Left kidney (tissue), 2 donors: ENCODE measurements around the gene RFX8. TPM values are rescaled to one million over a fixed set of nuclear protein-coding genes. Genes with fewer than 3 reads are reported as not detected.
"Not testable (repeated sequence)": the region's sequence is repeated elsewhere in the genome, so short reads cannot be mapped to it uniquely, and the experiment has no call there.

Source experiments
- DNase-seq: peaks from one replicate; pipeline ENCODE4 v3.0.0-alpha.2; 2013
- polyA plus RNA-seq: library from polyadenylated mRNA; unstranded; fragments of 120-200 nt; gene quantifications from one replicate; pipeline ENCODE4 v1.2.1, GENCODE V29; 2013; ENCODE audit not compliant: insufficient read length

RFX8 gene
- polyA plus RNA-seq, 1 donor, result 0.98 TPM

DNA sequence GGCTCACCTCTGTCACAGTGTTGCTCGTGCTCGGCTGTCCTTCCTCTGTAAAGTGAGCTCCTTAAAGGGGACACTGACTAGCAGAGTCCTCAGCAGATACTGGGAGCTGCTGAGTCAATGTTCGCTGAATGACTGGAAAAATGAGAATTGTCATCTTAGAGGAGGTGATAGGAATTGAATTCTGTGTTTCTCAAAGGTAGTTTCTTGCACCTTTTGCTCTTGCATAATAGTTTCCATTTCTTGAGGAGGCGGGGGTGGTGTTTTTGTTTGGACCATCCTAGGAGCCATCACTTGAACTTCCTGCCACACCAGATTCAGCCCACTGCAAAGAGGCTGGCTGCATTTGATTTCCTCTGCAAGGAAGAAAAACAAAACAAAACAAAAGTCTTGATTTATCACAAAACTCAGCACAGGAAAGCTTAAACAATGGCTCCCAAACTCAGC, 11.4 kb upstream of the RFX8 start:
- no peak for DNase-seq

DNA sequence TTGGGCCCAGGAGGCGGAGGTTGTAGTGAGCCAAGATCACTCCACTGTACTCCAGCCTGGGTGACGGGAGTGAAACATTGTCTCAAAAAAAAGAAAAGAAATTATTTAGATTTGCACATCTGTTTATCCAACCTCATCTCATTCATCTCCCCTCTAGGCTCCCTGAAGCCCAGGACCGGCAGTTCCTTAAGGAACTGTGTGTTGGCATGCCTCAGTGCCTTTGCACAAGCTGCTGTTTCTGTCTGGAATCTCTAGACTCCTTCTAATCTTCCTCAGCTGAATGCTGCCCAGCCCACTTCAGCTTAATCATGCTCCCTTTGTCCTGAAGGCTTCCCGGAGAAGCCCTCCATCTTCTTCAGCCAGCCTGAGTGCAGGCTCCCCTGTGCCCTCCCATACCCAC, 10.9 kb upstream of the RFX8 start:
- DNase-seq, result no peak

DNA sequence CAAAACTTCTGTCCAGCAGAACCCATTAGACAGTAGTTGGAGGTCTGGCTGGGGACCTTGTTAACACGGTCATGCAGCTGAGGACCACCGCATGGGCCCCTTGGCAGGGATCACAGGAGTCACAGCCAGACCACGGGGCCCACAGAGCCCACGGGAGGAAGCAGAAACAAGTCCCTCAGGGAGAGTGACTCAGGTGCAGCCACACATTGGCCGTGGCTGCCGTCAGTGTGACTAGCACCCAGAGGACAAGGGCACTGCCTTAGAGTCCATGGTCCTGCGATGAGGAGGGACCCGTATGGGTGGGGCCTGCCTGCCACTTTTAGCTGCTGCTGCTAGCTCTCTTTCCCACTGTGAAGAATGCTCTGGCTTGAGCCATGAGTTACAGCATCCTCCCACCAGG, 5.9 kb upstream of the RFX8 start:
- DNase-seq, result no peak

DNA sequence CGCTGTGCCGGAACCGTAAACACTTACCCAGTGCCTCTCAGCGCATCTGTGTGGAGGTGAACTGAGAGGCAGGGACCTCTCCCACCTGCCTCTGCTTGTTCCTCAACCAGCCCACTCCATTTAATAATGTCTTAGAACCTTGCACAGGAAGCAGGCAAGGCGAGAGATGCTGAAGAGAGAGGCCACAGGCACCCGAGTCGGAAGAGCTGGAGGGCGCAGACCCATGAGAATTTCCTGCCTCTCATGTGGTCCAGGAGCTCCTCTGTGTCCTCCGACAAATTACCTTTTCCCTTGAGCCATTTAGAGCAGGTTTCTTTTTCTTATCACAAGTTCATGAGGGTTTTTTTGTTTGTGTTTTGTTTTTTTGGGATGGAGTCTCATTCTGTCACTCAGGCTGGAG, 4.9 kb upstream of the RFX8 start:
- DNase-seq, result no peak

DNA sequence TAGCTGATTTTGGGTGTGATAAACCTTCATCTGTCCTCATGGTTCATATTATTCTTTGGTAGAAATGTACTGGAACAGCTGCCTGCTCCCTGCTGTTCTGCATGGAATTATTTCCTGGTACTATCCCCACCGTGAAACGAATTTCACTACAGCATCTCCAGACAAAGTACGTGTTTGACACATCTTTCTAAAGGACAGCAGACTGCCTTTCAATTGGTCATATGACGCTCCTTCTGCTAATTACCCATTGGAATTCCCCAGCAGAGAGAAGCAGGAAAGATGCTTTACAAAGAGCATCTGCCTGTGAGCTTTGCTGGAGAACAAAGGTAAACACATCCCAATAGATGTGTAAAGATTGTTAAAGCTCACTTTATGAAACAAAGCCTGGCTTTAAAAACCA, 4.4 kb upstream of the RFX8 start:
- no peak for DNase-seq

DNA sequence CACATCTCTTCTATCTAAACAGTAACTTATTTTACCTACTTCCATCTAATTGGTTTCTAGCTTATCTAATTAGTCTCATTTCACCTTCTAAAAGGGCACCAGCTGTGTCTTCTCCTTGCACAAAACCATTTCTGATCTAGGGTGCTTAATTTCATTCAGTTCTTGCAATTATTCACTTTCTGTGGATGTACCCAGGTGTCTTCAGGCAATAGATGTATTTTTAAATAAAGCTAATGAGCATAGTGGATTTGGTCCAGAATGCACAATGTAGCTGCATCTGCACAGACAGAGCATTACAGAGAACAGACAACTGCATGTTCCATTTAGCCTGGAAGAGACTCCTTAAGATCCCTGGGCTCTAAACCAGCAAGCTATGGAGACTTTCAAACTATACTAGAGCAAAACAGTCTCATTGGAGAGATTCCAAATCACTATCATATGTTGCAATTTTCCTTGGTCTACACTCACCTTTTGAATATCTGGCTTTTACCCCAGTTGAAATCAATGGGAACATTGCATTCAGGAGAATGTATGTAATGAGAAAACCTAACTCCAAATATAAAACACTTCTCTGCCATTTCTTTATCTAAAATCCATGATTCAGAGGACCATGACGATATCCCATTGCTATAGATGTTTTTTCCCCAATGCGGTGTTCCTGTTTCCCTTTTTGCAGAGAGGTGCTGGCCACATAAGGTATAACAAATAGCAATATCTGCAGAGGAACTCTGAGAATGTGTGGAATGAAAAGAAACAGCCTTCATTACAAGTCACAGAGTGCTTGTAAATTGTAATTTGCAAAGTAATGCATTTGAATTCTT, 3.5 kb upstream of the RFX8 start:
- DNase-seq, result no peak

DNA sequence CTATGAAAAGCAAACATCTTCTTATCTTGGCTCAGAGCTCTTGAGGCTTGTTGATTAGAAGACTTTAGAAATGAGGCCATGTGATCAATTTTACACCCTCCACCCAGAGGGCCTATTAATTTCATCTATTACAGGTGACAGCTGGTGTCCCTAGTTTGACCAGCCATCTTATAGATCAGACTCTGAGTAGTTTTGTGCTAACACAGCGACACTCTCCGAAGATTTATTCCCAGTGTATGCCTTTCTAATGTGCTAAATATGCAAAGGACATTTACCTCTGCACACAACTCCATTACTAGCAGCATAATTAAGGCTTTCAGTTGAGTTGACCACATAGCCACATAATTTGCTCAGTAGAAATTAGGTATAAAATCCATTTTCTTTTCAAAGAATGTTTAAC, 2.6 kb upstream of the RFX8 start:
- DNase-seq, result no peak

DNA sequence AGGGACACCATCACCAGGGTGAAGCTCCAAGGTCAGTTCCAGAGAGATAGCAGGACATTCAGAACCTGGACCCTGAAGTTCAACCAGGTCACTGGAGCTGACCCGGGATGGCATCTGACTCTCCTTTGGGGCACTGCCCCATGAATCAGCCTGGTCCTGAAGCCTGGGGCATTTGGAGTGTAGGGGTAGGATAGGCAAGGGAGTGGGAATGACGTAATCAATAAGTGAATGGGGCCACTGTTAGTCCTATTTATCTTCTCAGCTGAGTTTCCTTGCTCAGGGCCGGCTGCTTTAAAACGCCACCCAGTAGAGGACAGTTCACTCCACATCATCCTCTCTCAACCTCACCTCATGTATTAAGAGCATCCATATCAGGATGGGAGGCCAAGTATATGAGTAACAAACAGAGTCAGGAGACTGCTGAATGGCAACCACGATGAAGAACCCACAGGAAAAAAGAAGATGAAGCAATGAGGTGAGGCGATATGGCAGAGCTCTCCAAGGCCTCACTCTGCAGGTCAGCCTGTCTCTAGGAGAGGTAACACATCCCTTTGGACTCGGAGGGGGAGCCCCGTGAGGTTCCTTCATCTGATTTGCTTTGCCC, 1.8 kb upstream of the RFX8 start:
- DNase-seq, result no peak

DNA sequence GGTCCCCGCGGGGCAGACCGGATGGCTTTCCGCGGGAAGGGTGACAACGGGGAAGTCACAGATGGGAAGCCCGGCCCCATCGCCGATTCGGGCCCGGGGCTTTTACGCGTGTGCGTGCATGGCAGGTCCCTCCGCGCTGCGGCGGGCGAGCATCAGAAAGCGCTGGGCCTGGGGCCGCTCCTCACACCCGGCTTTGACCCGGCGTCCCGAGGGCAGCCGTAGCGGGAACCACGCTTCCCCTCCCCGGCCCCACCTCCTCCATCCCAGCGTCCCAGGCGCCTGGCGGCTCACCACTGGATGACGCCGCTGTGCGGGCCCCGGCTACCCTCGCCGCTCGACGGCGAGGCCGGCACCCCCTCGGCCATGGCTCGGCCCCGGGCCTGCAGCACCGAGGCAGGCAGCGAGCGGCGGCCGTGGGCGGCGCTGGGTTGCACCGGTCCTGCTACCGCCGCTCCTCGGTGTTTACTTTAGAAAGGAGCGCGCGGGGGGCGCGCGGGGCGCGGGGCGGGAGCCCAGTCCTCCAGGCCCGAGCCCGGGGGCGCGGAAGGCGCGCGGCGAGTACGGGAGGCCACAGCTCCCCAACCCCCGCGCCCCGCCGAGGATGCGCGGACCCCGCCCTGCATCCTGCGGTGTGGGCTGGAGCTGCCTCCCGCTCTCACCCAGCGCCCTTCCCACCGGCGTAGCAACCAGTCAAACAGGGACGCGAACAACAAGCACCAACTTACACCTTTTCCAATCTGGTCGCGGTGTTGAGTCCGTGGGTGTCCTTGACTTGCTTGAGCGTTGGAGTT, 806 bp downstream of the RFX8 start:
- no peak for DNase-seq

DNA sequence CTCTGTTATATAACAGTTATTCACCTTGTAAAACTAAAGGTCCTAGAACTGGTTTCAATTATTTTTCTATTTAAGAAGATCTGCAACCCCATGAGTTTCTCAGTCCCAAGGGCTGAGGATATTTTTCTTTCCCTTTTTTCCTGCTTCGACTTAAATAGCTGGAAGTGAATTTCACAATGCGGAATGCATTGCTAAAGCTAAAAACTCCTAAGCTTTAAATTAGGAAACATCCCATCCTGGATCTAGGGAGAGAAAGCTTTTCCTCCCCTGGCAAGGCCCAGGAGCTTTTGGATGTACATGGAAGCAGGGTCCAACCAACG, 1.4 kb downstream of the RFX8 start:
- no peak for DNase-seq

DNA sequence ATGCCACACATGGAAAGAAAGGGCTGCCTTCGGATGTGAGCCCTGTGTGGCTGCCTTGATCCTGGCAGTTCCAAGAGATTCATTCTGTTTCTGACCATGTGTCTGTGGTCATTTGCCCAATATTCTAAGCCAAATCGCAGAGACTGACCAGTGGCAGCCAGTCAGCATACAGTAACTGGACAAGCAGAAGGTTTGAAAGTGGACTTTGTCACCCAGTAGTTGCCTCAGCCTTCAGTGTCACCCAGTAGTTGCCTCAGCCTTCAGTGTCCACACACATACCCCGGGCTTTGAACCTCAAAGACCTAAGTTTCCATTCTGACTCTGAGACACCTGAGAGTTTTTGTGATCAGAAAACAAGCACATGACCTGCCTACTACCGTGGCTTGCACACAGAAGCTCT, 5.0 kb downstream of the RFX8 start:
- DNase-seq, result no peak

DNA sequence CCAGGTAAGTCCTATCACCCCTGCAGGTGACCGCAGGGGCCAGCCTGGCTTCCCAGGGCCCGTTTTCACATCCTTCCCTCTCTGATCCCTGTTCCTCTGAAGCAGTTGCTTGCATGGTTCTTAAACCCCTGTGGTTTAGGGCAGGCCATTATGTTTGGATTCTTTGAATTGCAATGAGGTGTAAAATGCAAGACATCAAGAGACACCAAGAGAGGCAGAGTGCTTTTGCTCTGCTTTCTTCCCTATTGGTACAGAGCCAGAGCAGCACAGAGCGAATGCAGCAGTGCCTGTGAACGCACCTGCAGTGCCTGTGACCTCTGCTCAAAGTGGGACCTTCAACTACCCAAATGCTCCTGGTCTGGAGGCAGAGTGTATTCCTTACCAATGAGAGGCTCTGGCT, 7.6 kb downstream of the RFX8 start:
- no peak for DNase-seq

DNA sequence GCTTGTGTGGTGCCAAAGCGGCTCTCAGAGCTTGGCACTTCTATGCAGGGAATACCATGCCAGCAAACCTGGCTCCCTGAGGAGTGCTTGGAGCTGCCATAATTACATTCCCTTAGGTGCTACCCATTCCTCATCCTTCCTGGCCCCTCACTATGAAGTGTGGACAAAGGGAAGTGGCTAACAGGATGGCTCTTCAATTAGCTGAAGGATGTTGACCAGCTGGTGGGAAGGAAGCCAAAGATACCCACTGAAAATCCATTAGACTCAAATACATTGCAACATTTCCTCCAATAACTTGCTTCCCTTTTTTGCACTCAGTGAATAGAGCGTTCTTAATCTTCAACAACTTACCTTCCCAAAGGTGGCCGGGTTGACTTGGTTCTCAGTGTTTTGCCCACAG, 8.5 kb downstream of the RFX8 start:
- DNase-seq, result no peak

DNA sequence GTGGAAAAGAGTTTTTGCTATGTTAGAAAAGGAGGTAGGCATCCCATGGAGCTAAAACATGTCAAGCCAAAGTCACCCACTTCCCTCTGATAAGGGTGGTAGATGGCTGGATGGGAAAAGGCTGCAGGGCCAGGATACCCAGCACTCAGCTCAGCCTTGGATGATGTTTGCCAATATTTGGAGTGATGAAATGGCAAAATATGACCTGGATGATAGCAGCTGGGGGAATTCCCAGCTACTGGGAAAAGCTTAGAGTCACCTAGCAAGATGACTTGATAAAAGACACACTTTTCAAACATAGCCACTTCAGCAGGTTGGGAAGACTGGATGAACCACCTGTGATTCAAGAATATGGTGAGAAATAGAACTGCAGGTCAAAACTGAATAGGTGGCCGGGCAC, 10.1 kb downstream of the RFX8 start:
- DNase-seq, result no peak

DNA sequence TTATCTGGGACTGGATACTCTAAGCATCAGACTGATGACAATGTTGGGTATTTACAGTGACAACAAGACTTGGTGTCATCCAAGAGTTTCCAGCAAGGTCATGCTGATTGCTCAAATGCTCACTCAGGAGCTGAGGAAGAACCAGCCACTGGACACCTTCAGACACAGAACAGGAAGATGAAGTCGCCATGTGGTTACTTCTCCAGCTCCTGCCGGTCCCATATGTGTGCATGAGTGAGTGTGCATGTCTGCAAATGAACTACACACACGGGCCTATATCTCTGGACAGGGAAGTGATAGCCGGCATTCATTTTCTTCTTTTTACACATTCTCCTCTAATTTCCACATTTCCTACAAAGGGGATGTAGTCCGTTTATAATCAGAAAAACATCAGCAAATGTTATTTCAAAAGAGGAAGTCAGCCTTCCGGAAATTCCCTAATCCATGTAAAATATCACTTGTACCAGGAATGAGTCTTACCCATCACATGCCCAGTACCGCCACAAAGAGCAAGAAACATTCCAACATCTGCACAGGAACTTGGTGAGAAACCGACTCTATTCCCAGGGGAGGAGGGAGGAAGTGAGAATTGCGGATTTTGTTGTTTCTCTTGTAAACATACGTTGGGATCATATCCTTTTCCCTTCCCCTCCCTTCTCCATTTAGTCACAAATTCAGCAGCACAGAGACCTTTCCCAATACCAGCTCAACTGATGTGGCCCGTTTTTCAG, 10.8 kb downstream of the RFX8 start:
- no peak for DNase-seq

DNA sequence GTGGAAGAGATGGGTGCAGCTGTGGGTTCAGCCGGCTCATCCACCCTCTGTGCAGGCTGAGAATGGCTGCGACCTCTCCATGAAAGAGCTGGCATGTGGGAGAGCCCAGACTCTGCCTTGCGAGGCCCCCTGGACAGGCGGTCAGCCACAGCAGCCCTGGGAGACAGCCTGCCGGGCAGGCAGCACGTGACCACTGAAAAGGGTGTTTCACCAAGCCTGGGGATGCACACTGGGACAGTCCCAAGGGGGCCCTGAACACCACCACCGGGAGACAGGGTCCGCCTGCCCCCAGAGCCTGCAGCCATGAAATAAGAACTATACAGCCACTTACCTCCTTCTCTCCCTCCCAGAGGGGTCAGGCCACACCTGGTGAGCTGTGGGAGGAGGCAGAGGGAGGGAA, 11.5 kb downstream of the RFX8 start:
- DNase-seq, result no peak

DNA sequence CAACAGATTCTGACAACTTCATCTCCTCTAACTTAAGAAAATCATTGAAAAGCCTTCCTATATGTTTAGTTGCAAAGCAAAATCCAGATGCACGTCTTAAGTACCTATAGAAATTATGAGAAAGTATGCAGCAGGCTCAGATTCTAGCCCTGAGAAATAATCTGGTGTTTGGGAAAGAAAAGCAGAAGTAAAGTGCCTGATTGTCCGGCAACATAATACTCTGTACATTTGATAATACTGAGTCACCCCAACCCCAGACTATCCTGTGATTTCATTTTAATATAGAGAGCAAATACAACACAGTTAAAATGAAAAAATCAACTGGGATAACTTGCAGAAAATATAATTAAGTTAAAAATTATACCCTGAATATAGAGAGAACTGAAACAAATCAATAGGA, 13.5 kb downstream of the RFX8 start:
- no peak for DNase-seq

DNA sequence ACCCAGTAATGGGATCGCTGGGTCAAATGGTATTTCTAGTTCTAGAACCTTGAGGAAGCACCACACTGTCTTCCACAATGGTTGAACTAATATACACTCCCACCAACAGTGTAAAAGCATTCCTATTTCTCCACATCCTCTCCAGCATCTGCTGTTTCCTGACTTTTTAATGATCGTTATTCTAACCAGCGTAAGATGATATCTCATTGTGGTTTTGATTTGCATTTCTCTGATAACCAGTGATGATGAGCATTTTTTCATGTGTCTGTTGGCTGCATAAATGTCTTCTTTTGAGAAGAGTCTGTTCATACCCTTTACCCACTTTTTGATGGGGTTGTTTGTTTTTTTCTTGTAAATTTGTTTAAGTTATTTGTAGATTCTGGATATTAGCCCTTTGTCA, 20.5 kb downstream of the RFX8 start:
- DNase-seq, result not testable (repeated sequence)

DNA sequence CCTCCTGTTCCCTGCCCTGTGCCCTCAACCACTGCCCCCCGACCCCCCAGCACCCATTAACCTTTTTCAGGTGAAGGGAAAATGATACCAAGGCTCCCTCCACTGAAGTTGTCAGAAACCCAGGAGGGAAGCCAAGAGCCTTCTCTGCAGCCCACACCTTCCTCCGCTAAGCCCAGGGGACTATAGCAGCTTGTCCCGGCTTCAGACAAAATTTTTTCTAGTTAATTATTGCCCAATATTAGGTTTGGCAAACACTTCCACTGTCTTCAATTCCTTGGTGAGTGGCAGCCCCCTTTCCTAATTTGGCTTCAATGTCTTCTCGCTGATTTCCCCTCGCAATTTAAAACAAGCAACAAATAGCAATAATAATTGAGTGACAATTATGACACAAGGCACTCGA, 23.9 kb downstream of the RFX8 start:
- no peak for DNase-seq

DNA sequence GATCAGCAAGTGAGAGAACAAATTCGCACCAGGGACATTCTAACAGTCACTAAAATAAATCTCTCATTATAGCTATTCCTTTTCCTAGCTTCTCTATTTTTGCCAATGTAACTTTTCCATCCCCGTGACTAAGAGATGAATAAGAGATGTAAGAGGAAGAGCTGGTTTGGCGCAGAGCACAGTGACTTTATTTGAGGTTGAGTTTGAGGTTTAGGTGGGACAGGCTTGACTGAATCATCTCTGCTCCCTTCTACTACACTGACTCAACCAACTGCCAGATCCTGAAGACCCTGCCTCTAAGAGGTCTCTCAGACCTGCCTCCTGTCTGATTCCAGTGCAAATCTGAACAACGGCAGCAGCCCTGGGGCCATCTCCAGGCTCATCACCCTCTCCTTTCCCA, 28.0 kb downstream of the RFX8 start:
- DNase-seq, result no peak

DNA sequence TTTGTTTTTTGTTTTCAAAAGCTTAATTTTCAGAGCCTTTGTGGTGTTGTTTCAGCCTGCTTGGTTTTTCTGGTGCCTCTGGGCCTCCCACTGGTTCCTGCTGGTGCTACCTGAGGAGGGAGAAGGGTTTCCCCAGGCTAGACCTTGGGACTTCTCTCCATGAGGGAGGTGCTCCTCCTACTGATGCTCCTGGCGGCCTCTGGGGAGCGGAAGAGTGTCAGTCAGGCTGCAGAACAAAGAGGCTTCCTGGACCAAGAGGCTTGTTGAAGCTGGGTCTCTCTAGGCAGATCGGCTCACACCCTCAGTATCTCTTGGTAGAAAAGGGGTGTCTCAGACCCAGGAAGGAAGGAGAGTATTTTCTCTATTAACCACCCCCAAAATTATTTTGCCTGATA, 32.2 kb downstream of the RFX8 start:
- DNase-seq, result no peak

DNA sequence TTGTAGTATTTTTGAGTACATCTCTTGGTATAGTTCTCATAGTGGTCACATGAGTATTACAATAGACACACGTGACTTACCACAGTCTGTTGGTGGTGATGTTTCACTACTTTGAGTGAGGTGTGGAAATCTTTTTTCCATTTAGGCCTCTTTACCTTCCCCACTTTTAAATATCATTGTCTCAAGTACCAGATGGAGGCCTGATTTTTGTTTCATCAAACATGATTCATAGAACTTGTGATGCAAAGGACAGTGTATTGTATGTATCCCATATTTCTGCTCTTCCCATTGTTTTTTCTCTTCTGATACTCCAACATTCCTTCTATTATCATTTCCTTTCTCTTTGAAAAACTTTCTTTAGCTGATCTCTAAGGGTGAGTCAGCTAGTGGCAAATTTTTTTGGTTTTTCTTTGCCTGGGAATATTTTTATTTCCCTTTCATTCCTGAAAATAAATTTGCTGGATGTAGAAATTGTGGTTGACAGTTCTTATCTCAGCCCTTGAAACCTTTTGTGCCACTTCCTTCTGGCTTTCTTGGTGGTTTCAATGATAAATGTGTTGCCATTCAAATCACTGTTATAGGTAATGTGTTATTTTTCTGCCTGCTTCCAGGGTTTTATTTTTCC, 32.8 kb downstream of the RFX8 start:
- no peak for DNase-seq
